ENCODE data around the gene PACRG.

Gene PACRG

DNA sequence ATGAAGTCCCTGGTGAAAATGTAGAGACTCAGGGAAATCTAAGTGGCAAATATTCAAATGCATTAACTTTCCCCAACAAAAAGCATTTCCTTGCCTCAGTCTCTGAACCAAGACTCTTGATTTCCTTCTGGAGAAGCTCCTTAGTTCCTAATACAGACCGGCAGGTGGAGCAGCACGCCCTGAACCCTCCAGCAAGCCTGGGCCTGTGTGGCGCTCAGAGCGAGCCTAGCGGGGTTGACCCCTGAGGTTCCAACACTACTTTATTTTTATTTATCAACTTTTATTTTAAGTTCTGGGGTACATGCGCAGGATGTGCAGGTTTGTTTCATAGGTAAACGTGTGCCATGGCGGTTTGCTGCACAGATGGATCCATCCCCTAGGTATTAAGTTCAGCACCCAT lies 50.8 kb downstream of the PACRG start:
- no peak for DNase-seq (ENCODE audit: low read depth)

DNA sequence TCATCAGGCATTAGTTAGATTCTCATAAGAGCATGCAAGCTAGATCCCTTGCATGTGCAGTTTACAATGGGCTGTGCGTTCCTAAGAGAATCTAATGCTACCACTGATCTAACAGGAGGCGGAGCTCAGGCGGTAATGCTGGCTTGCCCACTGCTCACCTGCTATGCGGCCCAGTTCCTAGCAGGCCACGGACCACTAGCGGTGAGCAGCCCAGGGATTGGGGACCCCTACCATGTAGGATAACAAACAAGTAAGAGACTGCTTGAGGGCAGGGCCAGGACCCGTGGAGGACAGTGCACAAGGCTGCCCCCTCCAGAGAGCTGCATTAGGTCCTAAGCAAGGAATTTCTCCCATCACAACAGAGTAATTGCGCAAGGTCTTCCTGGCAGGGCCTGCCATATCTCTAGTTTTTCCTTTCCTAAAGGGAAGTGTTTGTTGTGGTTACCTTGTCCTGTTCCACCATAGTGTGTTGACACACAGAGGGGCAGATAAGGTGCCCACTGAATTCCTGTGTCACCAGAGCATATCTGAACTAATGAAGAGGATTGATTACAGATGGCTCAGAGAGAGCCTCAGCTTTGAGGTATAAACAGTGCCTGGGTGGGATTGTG lies 58.0 kb downstream of the PACRG start:
- no peak for DNase-seq (ENCODE audit: low read depth)

DNA sequence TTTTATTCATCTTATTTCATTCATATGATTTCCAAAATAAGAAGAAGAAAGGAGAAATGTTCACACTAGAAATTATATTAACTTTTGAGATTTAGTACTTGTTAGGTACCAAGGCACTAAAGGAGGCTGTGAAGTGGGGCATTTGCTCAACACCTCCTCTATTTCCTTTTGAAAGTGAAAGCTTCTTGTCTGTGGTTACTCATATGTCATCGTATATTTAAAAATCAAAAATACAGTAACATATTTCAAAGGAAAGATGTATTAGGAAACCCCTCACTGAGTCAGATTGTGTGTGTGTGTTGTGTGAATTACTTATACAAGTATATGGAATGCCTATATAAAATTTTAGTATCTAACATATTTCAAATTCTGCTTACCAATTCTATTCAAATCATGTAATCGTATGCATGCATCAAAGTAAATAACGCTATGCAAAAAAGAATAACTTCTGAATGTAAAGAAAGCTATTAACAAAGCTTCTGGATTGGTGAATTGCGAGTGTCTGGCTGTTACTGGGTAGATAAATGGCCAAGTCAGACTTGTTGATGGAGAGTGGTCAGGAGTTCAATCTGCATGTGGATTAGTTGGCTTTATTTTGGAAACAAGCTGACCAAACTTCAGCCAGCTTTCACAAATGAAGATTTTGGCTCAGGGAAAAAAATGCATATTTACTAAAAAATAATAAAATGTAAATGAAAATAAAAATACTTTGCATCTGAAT lies 70.9 kb downstream of the PACRG start:
- no peak for DNase-seq (ENCODE audit: low read depth)

GRCh38 chr6:162814426-162814973 lies 86.7 kb downstream of the PACRG start:
- no peak for DNase-seq (ENCODE audit: low read depth)

GRCh38 chr6:162817196-162817595 lies 89.4 kb downstream of the PACRG start:
- DNase-seq (ENCODE audit: low read depth) = no peak

DNA sequence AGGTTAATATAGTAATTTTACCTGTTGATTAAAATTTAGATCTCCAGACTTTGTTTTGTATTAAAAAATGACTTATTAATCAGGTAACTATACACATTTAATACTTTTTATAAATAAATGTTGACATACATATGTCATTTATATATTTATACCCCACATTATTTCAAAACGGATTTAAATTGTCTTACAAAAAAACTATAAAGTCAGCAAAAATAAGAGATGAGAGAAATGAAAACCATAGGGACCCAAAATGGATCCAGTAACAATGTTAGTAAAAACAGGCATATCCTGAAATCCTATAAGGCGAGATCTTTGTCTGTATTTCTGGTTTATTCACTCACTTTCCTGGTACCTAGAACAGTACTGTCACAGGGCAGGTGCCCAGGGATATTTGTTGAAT lies 91.5 kb downstream of the PACRG start:
- no peak for DNase-seq (ENCODE audit: low read depth)

DNA sequence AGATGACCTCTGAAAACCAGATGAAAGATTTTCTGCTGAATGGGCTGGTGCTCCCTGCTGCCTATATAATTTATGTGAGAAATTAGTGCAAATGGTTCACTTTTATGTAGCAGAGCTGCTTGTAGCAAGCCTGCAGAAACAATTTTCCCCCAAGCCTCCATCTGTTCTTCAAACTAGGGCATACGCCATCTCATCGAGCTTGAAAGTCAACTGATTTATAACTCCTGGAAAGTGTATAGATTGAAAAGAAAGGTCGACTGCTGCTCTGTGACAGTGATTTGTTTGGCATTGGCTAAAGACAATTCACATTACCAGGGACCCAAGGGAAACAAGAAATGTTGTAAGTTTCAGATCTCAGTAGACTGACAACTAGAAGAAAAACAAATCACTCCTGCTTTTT lies 93.3 kb downstream of the PACRG start:
- no peak for DNase-seq (ENCODE audit: low read depth)

DNA sequence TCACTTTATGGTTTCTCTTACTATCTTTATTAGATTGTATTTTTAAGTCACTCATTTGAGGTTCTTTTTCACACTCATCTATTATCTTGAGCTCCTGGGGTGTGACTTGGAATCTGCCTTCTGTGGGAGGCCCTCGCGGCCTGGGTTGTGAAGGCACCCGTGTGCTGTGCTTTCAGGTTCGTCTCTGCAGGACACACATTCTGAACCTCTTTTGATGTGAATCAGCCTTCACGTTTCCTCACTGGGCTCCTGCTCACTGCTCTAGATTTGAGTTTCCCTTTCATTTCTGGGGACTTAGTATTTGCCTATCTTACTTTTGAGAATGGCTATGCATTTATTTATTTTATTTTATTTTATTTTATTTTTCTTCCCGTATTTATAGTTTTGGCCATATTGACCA lies 97.8 kb downstream of the PACRG start:
- DNase-seq (ENCODE audit: low read depth) = no peak

- DNase-seq (ENCODE audit: low read depth) = no peak
Observed at GRCh38 chr6:162829013-162829742, 101.4 kb downstream of the PACRG start.

GRCh38 chr6:162833776-162834175 lies 106.0 kb downstream of the PACRG start:
- no peak for DNase-seq (ENCODE audit: low read depth)

DNA sequence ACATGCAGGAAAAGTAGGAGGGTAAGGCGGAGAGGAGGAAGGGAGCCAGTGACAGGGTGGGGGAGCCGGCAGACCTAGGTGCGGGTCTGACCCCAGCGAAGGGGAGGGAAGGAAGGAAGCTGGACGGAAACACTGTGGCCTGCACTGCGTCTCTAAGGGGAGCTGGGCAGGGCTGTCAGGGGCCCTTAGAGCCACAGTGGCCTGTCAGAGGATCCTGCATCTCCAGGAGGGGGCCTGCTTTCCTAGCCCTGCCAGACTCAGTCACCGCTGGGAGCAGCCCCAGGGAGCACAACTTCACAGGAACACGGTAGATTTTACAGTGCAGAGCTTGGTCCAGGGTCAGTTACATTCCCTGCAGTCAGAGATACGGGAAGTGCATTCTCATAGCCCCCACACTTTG lies 118.2 kb downstream of the PACRG start:
- no peak for DNase-seq (ENCODE audit: low read depth)

- no peak for DNase-seq (ENCODE audit: low read depth)
Observed at GRCh38 chr6:162846723-162847122, 118.9 kb downstream of the PACRG start.

DNA sequence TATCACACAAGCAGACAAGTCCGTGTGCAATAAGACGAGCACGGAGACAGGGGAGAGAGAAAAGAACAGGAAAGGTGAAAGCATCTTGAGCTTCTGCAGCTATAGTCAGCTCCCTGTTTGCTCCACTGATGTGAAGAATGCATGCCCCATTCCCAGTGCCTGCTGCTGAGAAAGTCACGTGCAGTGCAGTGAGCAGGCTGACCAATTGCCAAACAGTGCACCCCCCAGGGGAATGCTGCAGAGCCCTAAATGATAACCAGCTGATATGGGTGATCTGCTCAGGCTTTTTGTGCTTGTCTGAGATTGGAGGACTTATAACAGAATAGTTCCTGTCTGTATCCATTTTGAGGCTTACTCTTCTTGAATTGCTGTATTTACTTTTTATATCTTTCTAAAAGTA lies 121.5 kb downstream of the PACRG start:
- no peak for DNase-seq (ENCODE audit: low read depth)

DNA sequence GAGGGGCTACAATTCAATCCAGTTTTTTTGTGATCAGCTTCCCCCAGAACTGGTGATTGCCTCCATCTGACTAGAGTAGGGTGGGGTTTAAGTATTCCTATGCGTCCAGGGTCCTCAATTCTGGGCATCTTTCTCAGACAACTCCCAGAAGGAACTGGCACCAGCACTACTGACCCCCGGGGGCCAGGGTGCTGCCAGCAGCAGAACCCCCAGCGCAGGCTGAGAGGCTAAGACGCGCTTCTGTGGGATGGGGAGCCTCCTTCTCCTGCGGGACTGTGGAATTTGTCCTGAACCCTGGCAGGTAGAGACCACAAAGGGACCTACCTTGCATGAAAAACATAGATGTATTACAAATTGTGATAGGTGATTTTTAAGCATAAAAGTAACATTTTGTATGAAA lies 124.4 kb downstream of the PACRG start:
- no peak for DNase-seq (ENCODE audit: low read depth)

GRCh38 chr6:162852840-162853577 lies 125.2 kb downstream of the PACRG start:
- DNase-seq (ENCODE audit: low read depth) = no peak

- no peak for DNase-seq (ENCODE audit: low read depth)
Observed at GRCh38 chr6:162854228-162854627, 126.5 kb downstream of the PACRG start.

GRCh38 chr6:162854734-162855191 lies 127.0 kb downstream of the PACRG start:
- no peak for DNase-seq (ENCODE audit: low read depth)

GRCh38 chr6:162856885-162857284 lies 129.1 kb downstream of the PACRG start:
- DNase-seq (ENCODE audit: low read depth) = peak; percentile 14

DNA sequence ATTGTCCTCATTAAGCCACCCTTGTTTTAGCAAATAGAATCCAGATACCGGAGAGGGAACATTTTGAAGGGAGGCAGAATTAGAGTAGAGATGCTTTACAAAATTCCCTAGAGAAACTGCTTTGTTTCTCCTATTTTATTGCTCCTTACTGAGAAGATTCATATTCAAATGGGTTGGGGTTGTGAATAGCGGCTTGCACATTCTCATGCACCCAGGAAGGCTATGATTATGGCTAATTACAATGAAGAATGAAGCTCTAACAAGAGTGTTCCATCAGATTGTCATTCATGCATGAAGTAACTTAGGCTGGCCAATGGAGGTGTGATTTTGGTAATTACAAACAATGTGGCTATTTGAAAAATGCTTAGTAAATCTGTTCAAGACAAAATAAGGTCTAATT lies 129.6 kb downstream of the PACRG start:
- no peak for DNase-seq (ENCODE audit: low read depth)

- no peak for DNase-seq (ENCODE audit: low read depth)
Observed at GRCh38 chr6:162862462-162862861, 134.7 kb downstream of the PACRG start.

DNA sequence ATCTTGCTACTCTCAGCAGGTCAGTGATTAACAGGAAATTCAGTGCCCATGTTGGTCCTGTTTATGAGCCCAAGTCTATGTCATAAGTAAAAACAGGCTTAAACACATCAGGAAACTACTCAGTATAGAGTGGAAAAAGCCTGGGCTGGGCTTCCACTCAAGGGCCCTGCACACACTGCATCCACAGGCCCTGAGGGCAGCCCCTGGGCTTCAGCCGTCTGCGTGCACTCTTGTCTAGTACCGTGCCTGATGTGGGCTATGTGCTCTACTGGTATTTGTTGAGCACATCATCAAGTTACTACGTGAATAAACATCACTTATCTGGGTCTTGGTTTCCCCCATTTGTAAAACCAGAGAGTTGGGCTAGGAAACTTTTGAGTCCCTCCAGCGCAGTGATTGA lies 135.2 kb downstream of the PACRG start:
- DNase-seq (ENCODE audit: low read depth) = no peak

GRCh38 chr6:162863821-162864220 lies 136.0 kb downstream of the PACRG start:
- DNase-seq (ENCODE audit: low read depth) = no peak
